NCI-H187 (cell line): ENCODE measurements around the gene KRTAP10-8.
"Not testable (repeated sequence)": the region's sequence is repeated elsewhere in the genome, so short reads cannot be mapped to it uniquely, and the experiment has no call there.

Source experiments
- DNase-seq, 2 experiments: peaks; one replicate each; lab custom pipeline; 2025; lab: John Stamatoyannopoulos, UW

Gene KRTAP10-8

GRCh38 chr21:44599264-44600029 lies 12.4 kb upstream of the KRTAP10-8 start:
- DNase-seq: no peak

DNA sequence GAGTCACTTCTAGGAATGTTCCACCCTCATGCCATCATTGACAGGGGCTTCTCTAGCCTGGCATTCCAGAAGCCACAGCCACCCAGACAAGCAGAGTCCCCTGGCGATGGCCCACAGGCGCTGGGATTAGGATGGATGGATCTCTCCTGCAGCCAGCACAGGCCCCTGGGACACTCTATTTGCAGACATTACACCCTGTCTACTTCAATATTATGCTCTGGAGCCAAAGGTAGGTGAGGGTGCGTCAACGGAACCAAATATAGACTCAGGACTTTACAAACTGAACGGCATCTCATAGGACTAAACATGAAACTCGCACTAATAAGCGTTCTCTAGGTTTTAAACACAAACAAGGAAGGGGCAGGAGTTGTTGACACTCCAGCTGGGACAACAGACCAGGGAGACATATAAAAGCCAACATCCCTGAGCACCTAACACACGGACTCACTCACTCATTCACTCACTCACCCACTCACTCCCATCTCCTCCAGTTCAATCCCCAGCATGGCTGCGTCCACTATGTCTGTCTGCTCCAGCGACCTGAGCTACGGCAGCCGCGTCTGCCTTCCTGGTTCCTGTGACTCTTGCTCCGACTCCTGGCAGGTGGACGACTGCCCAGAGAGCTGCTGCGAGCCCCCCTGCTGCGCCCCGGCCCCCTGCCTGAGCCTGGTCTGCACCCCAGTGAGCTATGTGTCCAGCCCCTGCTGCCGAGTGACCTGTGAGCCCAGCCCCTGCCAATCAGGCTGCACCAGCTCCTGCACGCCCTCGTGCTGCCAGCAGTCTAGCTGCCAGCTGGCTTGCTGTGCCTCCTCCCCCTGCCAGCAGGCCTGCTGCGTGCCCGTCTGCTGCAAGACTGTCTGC lies 11.5 kb upstream of the KRTAP10-8 start, which contains the start of gene KRTAP10-7:
KRTAP10-7 (plus strand) TSS at position 480 of the 861 bp plus-strand sequence; CDS start at position 505, 25 bp downstream.
- DNase-seq: not testable (repeated sequence)

- not testable (repeated sequence) for DNase-seq
Measured at GRCh38 chr21:44601091-44601490, 10.8 kb upstream of the KRTAP10-8 start.

GRCh38 chr21:44601596-44602462 lies 10.1 kb upstream of the KRTAP10-8 start:
- no peak for DNase-seq

DNA sequence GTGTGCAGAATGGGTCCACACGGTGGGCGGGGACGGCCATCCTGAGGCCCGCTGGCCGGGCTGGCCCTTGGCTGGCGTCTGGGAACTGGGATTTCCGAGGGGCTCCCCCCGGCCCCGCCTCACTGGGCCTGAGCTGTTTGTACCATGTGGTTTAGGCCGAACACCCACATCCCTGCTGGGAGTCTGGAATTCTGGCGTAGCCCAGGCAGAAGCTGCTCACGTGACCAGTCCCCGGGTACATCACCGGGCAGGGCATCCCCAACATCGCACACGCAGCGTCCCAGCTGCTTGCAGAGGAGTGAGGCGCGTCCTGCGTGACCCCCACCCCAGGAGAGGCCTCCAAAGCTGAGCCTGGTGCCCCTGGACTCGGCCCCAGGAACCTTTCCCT lies 9.4 kb upstream of the KRTAP10-8 start:
- no peak for DNase-seq

DNA sequence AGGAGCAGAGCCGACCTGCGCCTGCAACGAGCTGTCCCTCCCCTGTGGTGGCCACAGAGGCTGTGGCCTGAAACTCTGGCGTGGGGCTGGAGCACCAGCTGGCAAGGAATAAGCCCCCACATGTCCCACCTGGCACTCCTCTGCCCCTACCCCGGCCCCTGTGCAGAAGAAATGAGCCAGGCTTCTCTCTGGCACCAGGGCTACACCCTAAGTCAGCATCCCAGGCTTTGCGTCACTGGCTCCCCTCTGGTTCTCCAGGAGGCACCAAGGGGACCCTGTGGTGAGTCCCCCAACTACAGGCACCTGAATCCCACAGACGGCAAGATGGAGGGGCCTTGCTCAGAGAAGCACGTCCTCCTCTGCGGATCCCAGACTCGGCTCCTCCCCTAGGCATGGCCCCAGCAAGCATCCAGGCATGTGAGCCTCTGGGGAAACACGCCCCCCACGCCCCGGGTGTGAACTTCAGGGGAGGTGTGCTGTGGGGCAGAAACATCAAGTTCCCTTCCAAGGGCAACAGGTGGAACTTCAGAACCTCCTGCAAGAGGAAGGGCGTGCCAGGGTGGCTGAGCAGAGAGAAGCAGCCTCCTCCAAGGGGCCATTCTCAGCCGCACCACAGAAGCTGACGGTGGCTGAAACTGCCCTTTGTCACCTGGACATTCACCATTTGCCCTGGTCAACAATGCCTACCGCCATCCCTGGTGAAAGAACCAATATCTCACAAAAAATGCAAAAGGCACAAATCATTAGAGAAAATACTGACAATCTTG lies 8.6 kb upstream of the KRTAP10-8 start:
- DNase-seq: no peak

- DNase-seq: no peak
Measured at GRCh38 chr21:44603911-44604310, 8.0 kb upstream of the KRTAP10-8 start.

- no peak for DNase-seq
Measured at GRCh38 chr21:44606495-44606894, 5.4 kb upstream of the KRTAP10-8 start.

DNA sequence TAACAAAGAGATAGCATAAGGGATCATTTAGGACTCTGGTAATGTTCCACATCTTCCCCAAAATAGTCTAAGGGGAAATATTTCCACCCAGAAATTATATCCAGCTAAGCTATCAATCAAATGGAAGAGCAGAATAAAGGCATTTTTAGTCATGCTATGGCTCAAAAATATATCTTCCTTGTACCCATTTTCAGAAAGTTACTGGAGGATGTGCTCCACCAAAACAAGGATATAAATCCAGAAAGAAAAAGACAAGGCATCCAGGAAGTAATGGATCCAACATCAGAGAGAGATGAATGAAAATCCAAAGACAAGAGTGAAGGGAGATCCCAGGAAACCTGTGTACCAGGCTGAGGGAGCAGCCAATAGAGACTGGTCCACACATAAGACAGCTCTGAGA lies 2.7 kb upstream of the KRTAP10-8 start:
- DNase-seq: no peak

GRCh38 chr21:44610157-44610843 lies 1.6 kb upstream of the KRTAP10-8 start:
- not testable (repeated sequence) for DNase-seq

GRCh38 chr21:44611551-44611950 lies 328 bp upstream of the KRTAP10-8 start:
- no peak for DNase-seq

DNA sequence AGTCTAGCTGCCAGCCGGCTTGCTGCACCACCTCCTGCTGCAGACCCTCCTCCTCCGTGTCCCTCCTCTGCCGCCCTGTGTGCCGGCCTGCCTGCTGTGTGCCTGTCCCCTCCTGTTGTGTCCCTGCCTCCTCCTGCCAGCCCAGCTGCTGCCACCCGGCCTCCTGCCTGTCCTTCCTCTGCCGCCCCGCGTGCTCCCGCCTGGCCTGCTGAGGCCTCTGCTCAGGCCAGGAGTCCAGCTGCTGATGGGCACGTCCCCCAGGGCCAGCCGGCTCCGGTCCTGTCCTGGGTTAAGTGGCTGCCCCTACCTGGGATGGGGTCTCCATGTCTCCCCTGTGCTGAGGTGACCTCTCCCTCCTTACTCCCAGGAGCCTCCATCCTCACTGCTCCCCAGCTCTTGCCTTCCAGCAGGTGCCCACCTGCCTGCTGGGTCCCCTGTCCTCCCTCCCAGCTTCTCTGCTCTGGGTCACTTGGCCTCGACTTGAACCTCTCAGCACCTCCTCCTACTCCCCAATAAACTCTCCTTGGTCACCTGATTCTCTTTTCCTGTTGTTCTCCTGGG lies 870 bp downstream of the KRTAP10-8 start:
- no peak for DNase-seq

DNA sequence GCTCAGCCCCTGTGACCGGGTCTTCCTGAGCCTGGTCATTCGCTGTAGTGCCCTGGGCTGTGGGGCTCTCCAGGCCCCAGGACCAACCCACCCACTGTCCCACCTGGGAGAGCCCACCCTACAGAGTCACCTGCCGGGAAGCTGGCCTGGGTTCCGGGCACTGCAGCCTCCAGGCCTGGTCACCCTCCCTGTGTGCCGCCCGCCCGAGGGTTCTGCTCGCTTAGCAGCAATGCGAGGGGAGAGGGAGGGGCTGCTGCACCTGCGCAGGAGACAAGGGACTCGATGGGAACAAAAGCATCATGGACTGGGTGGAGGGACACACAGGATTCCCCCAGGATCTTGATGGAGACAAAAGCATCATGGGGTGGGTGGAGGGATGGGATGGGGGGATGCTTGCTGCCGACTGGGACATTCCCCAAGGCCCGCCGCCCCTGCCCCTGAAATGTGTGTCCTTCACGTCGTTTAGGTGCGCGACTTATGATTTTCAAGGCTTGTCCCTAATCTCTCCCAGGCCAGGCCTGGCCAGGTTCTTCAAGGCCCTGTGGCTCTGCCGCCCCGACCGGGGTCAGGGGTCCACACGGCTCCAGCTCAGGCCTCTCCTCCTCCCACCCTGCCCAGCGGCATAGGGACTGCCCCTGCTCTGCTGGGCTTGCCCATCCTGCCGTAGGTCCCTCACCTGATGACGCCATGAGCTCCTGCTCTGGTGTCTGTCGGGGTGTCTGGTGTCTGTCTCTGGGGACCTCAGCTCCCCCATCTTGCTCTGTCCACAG lies 1.7 kb downstream of the KRTAP10-8 start:
- DNase-seq: no peak

DNA sequence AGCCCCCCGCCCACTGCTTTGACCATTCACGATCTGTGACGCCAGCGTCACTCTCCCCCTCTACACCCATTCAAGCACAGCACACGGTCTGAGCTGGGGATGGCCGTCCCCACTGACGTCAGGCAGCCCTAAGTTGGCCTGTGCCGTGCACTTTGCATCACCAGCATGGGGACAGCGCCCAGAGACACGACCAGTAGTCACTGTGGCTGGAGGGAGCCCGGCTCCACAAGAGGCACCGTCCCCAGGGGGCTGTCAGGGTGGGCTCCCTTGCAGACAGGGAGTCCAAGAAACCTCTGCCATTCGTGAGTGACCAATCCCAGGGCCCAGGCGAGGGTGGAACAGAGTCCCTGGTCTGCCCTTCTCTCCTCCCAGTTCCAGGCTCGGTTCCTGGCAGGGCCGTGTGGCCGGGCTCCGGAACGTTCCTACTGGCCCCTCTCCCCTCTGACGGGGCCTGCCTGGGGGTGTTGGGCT lies 2.3 kb downstream of the KRTAP10-8 start:
- DNase-seq: no peak

GRCh38 chr21:44614961-44615391 lies 3.1 kb downstream of the KRTAP10-8 start:
- no peak for DNase-seq

DNA sequence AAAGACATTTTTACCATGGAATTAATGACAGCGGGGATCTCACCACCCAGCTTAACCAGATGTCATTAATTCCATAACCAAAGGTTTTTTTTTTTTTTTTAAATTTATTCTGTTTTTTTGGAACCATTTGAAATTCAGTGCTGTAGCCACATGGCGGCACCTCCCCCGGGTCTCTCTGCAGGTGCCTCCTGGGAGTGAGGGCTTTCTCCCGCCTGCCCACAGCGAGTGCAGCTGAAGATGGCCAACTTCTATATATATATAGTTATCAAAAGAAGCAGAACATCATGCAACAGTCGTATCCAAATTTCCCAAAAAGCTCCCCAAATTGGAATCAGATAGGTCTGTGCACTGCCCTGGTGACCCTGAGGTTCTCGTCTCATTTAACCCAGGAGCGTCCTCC lies 3.6 kb downstream of the KRTAP10-8 start:
- DNase-seq: no peak

- DNase-seq: no peak
Measured at GRCh38 chr21:44615911-44616590, 4.2 kb downstream of the KRTAP10-8 start.

GRCh38 chr21:44616591-44616926 lies 4.7 kb downstream of the KRTAP10-8 start:
- DNase-seq: no peak

GRCh38 chr21:44617071-44617501 lies 5.2 kb downstream of the KRTAP10-8 start:
- no peak for DNase-seq
